Fibroblast of pulmonary artery (primary cell): Measurements from ENCODE around the gene CD300LG.
"Not testable (repeated sequence)": the region's sequence is repeated elsewhere in the genome, so short reads cannot be mapped to it uniquely, and the experiment has no call there.

Experiments
- DNase-seq: peaks from one replicate; pipeline ENCODE4 v3.0.0-alpha.2; 2010; ENCODE audit warnings: low read depth
- H3K4me3 ChIP-seq: replicated peaks from 2 replicates; pipeline ENCODE4 v1.5.1; 2011; ENCODE audit warnings: low read depth, mild to moderate bottlenecking, control low read depth, low read length, moderate library complexity
- CTCF ChIP-seq: IDR thresholded peaks from 2 replicates; pipeline ENCODE4 v1.5.1; 2011; ENCODE audit warnings: mild to moderate bottlenecking, control low read depth, low read length, inconsistent platforms; ENCODE audit errors: missing control alignments

The CD300LG gene

GRCh38 chr17:43860927-43861622 lies 14.1 kb downstream of the CD300LG start:
- TF ChIP-seq CTCF: no peak
- DNase-seq: no peak
- H3K4me3 ChIP-seq: no peak overlapping the region

- H3K4me3 ChIP-seq: no peak overlapping the region
- TF ChIP-seq CTCF: no peak
- no peak for DNase-seq
Measured at GRCh38 chr17:43861960-43862359, 15.0 kb downstream of the CD300LG start.

GRCh38 chr17:43864161-43864984 lies 17.4 kb downstream of the CD300LG start:
- DNase-seq: no peak
- TF ChIP-seq CTCF: no peak
- H3K4me3 ChIP-seq: no peak overlapping the region

- H3K4me3 ChIP-seq: no peak overlapping the region
- no peak for TF ChIP-seq CTCF
- no peak for DNase-seq
Measured at GRCh38 chr17:43868226-43868994, 21.4 kb downstream of the CD300LG start.

- H3K4me3 ChIP-seq, DNase-seq: not testable (repeated sequence)
Measured at GRCh38 chr17:43869031-43869430, 22.1 kb downstream of the CD300LG start.

GRCh38 chr17:43871946-43872690 lies 25.1 kb downstream of the CD300LG start:
- DNase-seq: no peak
- no peak overlapping the region for H3K4me3 ChIP-seq
- TF ChIP-seq CTCF: no peak
